PFSK-1 (cell line): ENCODE results near the gene CDC34.

ENCODE experiments used
- FOXP2 ChIP-seq: optimal IDR thresholded peaks from 2 replicates; pipeline ENCODE3; 2011; ENCODE audit warnings: borderline replicate concordance, control low read depth, inconsistent platforms; ENCODE audit not compliant: insufficient read depth; ENCODE audit errors: extremely low read length, extremely low read depth
- POLR2AphosphoS5 ChIP-seq: IDR thresholded peaks from 2 replicates; pipeline ENCODE4 v1.6.1; 2012; ENCODE audit warnings: low read depth, mild to moderate bottlenecking, control low read depth, low read length, moderate library complexity
- REST ChIP-seq, 2 experiments: IDR thresholded peaks; 2 replicates each; pipeline versions ENCODE4 v1.6.1 to v1.8.0; 2011 to 2012; ENCODE audit warnings: low read depth in 2 of 2, low read length in 2 of 2, control low read depth in 1 of 2, inconsistent platforms in 1 of 2, mild to moderate bottlenecking in 1 of 2, moderate library complexity in 1 of 2; ENCODE audit not compliant: insufficient read depth in 1 of 2
- SIN3A ChIP-seq: IDR thresholded peaks from 2 replicates; pipeline ENCODE4 v1.6.1; 2012; ENCODE audit warnings: mild to moderate bottlenecking, low read length, moderate library complexity, borderline replicate concordance; ENCODE audit not compliant: insufficient read depth
- TAF1 ChIP-seq: IDR thresholded peaks from 2 replicates; pipeline ENCODE4 v1.6.1; 2012; ENCODE audit warnings: low read length, control low read depth, borderline replicate concordance; ENCODE audit not compliant: insufficient read depth

- TF ChIP-seq POLR2AphosphoS5 = no peak
- no peak for TF ChIP-seq TAF1
- TF ChIP-seq REST (IDR thresholded peaks at IDR 0.05; ENCODE audit: insufficient read depth in 1 of 2, low read depth in 2 of 2, low read length in 2 of 2) = no peak
- no peak for TF ChIP-seq SIN3A
- TF ChIP-seq FOXP2 = no peak
These were observed 48.8 kb downstream of the CDC34 start for GRCh38 chr19:580274-580835.
